H1 (cell line): ENCODE results near the gene SLC39A11. TPM values are rescaled to one million over a fixed set of nuclear protein-coding genes. Genes with fewer than 3 reads are reported as not detected.

Experiments used
- ATF3 ChIP-seq: IDR thresholded peaks from 2 replicates; pipeline ENCODE4 v1.6.1; 2011; ENCODE audit warnings: low read depth, mild to moderate bottlenecking, low read length; ENCODE audit not compliant: insufficient read depth
- EZH2 ChIP-seq: fragments of 200-600 bp; sonication (generic); IDR thresholded peaks from 2 replicates; pipeline ENCODE4 v1.7.1; 2012; ENCODE audit warnings: low read depth, mild to moderate bottlenecking, moderate library complexity, low read length, inconsistent platforms; ENCODE audit not compliant: severe bottlenecking
- NANOG ChIP-seq: IDR thresholded peaks from 2 replicates; pipeline ENCODE4 v1.6.1; 2011; ENCODE audit warnings: low read length, low read depth, mild to moderate bottlenecking, inconsistent platforms; ENCODE audit not compliant: insufficient read depth, poor library complexity, severe bottlenecking
- RBBP5 ChIP-seq: IDR thresholded peaks from 2 replicates; pipeline ENCODE4 v1.7.1; 2012; ENCODE audit warnings: low read depth, mild to moderate bottlenecking, inconsistent platforms, low read length, moderate library complexity, borderline replicate concordance
- RNF2 ChIP-seq: fragments of 200-900, 300-1000 bp; sonication (generic); IDR thresholded peaks from 2 replicates; pipeline ENCODE4 v1.7.1; 2016; ENCODE audit warnings: borderline replicate concordance, low read depth, mild to moderate bottlenecking, antibody characterized with exemption, low read length; ENCODE audit not compliant: poor library complexity, severe bottlenecking; ENCODE audit errors: missing control alignments
- polyA plus RNA-seq, 7 experiments: library from polyadenylated mRNA; depleted of rRNA in 3 of 7; stranded (reverse) in 5 of 7; unstranded in 2 of 7; fragments of >200 nt in 5 of 7; fragments of 200-250 nt in 2 of 7; gene quantifications; 1 replicate in 5 of 7; 2 replicates in 1 of 7; 4 replicates in 1 of 7; pipeline versions ENCODE4 v1.2.1 to v1.2.3, GENCODE V29; 2011 to 2013; ENCODE audit warnings: missing spikeins in 2 of 7, mixed read lengths in 2 of 7
- total RNA-seq: library from RNA; stranded (reverse); fragmentation: NEBNext Ultra II Directional; extraction: Animal tissue kit (Norgen Biotek cat#: 25700); gene quantifications from 2 replicates; pipeline ENCODE4 v1.2.1, GENCODE V29; 2021

Gene SLC39A11
- total and polyA plus RNA-seq, 2 of the 8 experiments (the other 6 are each of a cell fraction or from before 2014, with no cell fraction given), result 12.2 to 19.6 TPM

- TF ChIP-seq NANOG (no peak), ATF3 (no peak), EZH2 (no peak), RBBP5 (no peak), RNF2 (no peak)
These were observed 25.4 kb downstream of the SLC39A11 start (continued) for GRCh38 chr17:73067075-73067474.
